ENCODE data around the gene TAOK3. TPM values are rescaled to one million over a fixed set of nuclear protein-coding genes. Genes with fewer than 3 reads are reported as not detected.
A peak's percentile ranks its signal among the peaks of the same experiment; 100 is the strongest.

The TAOK3 gene
- total and polyA plus RNA-seq, 8 donors = 7.5 to 131 (median 29.0) TPM

DNA sequence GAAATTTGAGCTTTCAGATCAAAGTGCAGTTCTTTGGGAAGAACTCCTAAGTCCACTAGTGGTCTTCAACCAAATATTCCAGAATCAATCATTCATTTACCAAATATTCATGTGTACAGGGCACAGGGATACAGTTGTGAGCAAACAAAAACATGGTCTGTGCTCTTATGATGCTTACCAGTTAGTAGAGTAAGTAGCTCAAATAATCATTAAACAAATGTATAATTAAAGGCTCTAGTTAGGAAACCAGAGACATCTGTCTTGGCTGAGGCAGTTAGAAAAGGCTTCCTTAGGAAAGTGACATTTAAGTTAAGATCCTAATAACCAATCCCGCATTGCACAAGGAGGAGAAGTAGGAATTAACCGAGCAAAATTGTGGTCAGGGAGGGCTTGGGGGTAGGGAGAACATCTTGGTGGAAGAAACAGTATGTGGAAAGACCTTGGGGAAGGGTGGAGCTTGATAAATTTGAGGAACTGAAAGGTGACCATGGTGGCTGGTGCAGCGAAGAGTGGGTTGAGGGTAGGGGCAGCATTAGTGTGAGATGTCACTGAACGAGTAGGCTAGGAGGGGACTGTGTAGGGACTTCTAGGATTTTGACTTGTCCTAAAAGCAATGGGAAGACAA is 196.8 kb downstream of the TAOK3 start:
- no peak overlapping the region for H3K4me3 ChIP-seq
- no peaks in the 10 kb centered on the region for H3K4me1 ChIP-seq
- H3K27me3 ChIP-seq = no peaks in the 10 kb centered on the region
- TF ChIP-seq POLR2A (IDR thresholded peaks at IDR 0.05) (no peak), POLR2AphosphoS5 (IDR thresholded peaks at IDR 0.05) (no peak), EP300 (IDR thresholded peaks at IDR 0.05) (no peak)
- TF ChIP-seq, protein P1, sequence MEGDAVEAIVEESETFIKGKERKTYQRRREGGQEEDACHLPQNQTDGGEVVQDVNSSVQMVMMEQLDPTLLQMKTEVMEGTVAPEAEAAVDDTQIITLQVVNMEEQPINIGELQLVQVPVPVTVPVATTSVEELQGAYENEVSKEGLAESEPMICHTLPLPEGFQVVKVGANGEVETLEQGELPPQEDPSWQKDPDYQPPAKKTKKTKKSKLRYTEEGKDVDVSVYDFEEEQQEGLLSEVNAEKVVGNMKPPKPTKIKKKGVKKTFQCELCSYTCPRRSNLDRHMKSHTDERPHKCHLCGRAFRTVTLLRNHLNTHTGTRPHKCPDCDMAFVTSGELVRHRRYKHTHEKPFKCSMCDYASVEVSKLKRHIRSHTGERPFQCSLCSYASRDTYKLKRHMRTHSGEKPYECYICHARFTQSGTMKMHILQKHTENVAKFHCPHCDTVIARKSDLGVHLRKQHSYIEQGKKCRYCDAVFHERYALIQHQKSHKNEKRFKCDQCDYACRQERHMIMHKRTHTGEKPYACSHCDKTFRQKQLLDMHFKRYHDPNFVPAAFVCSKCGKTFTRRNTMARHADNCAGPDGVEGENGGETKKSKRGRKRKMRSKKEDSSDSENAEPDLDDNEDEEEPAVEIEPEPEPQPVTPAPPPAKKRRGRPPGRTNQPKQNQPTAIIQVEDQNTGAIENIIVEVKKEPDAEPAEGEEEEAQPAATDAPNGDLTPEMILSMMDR (IDR thresholded peaks at IDR 0.05) = no peak
- H3K27ac ChIP-seq = no peak overlapping the region
- no peaks in the 10 kb centered on the region for H3K9me3 ChIP-seq
- peaks cover 53 to 100% (median 99%) of the 10 kb centered on the region in 4 donors for H3K36me3 ChIP-seq
- DNase-seq = no peak
- intact Hi-C loops (cut with DNase I; ENCODE audit: low total_unique reads) = no loop called here
- 87 to 98% (median 93%) methylated on average over 4 of the region's 4 CpGs for WGBS, 5 donors

GRCh38 chr12:118166946-118167345 is 205.8 kb downstream of the TAOK3 start:
- no peaks in the 10 kb centered on the region for H3K4me1 ChIP-seq
- no peak for TF ChIP-seq EP300 (IDR thresholded peaks at IDR 0.05)
- no peak for TF ChIP-seq POLR2AphosphoS5 (IDR thresholded peaks at IDR 0.05)
- no peak for TF ChIP-seq POLR2A (IDR thresholded peaks at IDR 0.05)
- TF ChIP-seq, protein P1 (IDR thresholded peaks at IDR 0.05) = no peak
- no peak overlapping the region for H3K4me3 ChIP-seq
- no peak for DNase-seq
- no peak overlapping the region for H3K27ac ChIP-seq
- intact Hi-C loops (cut with DNase I; ENCODE audit: low total_unique reads) = no loop called here
- H3K9me3 ChIP-seq = no peaks in the 10 kb centered on the region
- H3K36me3 ChIP-seq = peaks cover 17 to 88% (median 72%) of the 10 kb centered on the region in 4 donors
- WGBS, 5 donors = 65 to 88% (median 83%) methylated on average over 2 of the region's 2 CpGs
- no peaks in the 10 kb centered on the region for H3K27me3 ChIP-seq

DNA sequence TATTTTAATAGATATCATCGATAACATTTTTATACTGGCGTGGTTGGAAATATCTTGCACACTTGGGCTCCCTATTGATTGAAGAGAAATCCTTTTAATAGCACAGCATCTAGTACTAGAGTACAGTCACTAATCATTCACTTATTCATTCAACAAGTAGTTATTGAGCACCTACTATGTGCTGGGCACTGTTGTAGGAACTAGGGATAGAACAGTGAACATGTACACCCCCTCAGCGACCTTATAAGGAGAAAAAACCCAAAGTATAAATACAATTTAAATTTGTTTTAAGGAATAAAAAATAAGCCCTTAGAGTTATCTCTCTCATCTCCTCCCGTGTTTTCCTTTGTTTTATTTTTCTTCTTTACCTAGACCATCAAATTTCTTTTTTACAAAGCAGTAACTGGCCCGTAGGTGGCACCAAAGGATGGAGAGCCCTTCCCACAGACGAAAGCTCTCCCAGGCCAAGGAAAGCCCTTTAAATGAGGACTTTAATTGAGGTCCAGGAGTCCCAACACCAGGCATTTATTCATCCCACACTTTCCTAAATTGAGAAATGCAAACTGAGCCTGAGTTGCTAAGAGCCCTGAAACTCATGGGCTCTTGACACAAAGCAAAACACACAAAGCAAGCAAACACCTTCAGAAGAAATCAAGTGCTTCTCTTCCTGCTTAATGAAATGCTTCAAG is 207.8 kb downstream of the TAOK3 start:
- peaks cover 14 to 88% (median 72%) of the 10 kb centered on the region in 4 donors for H3K36me3 ChIP-seq
- H3K4me1 ChIP-seq = no peaks in the 10 kb centered on the region
- H3K4me3 ChIP-seq = no peak overlapping the region
- intact Hi-C loops (cut with DNase I; ENCODE audit: low total_unique reads) = no loop called here
- peak in 1 of 2 donors; percentile 68 for DNase-seq
- 39 to 57% (median 45%) methylated on average over 6 of the region's 6 CpGs for WGBS, 5 donors
- H3K9me3 ChIP-seq = no peaks in the 10 kb centered on the region
- no peak overlapping the region for H3K27ac ChIP-seq
- TF ChIP-seq POLR2A (IDR thresholded peaks at IDR 0.05) = no peak
- TF ChIP-seq, protein P1 (IDR thresholded peaks at IDR 0.05) = peak in 4 of 7 experiments; percentile 10 to 34 (median 27)
- H3K27me3 ChIP-seq = no peaks in the 10 kb centered on the region

DNA sequence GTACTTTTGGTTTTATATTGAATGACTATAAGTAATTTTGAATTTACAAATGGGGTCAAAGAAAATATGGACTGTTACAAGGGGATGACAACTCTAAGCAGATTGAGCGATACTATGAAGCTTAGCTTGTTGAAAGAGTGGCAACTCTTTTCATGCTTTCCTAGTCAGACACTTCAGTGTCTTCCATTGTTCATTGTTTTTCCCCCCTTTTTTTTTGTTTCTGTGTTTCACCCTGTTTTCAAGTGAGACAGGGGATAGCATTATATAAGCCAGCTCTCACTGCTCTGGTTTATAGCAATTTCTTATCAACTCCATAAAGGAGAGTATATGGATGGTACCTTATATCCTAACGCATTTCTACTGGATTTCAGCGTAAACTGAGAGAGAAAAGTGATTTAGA is 212.2 kb downstream of the TAOK3 start:
- Histone ChIP-seq H3K27ac (no peak overlapping the region), H3K4me1 (no peaks in the 10 kb centered on the region), H3K36me3 (peaks cover 25 to 90% (median 79%) of the 10 kb centered on the region in 4 donors), H3K4me3 (no peak overlapping the region), H3K27me3 (no peaks in the 10 kb centered on the region), H3K9me3 (no peaks in the 10 kb centered on the region)
- intact Hi-C loops (cut with DNase I; ENCODE audit: low total_unique reads) = no loop called here
- no peak for DNase-seq
- TF ChIP-seq EP300 (IDR thresholded peaks at IDR 0.05) (no peak), POLR2AphosphoS5 (IDR thresholded peaks at IDR 0.05) (no peak), POLR2A (IDR thresholded peaks at IDR 0.05) (no peak)
- TF ChIP-seq, protein P1 (IDR thresholded peaks at IDR 0.05) = no peak
- 94 to 99% (median 97%) methylated on average over 3 of the region's 3 CpGs for WGBS, 5 donors

All from stomach (tissue), 9 donors.